ENCODE results near the gene OR52B6.

- TF ChIP-seq CTCF (IDR thresholded peaks at IDR 0.05; ENCODE audit: borderline replicate concordance, extremely low read depth, low read length, poor library complexity, severe bottlenecking), result no peak
- no peak for TF ChIP-seq EZH2 (IDR thresholded peaks at IDR 0.05; ENCODE audit: borderline replicate concordance, low read depth, low read length, severe bottlenecking)
These were observed 3.6 kb upstream of the OR52B6 start for GRCh38 chr11:5577101-5577500.

Data from DND-41 (cell line).